HT1080 (cell line): Measurements from ENCODE around the gene CCIN. TPM values are rescaled to one million over a fixed set of nuclear protein-coding genes. Genes with fewer than 3 reads are reported as not detected.

Source experiments
- DNase-seq: peaks from one replicate; pipeline ENCODE4 v3.0.0-alpha.2; 2015; ENCODE audit warnings: low read depth
- total RNA-seq: library from RNA; depleted of rRNA; stranded (reverse); fragments of >200 nt; shearing (Covaris generic); gene quantifications from 2 replicates; pipeline ENCODE4 v1.2.3, GENCODE V29; 2014

Gene CCIN
- total RNA-seq, 1 experiment from 2014 or later = not detected

DNA sequence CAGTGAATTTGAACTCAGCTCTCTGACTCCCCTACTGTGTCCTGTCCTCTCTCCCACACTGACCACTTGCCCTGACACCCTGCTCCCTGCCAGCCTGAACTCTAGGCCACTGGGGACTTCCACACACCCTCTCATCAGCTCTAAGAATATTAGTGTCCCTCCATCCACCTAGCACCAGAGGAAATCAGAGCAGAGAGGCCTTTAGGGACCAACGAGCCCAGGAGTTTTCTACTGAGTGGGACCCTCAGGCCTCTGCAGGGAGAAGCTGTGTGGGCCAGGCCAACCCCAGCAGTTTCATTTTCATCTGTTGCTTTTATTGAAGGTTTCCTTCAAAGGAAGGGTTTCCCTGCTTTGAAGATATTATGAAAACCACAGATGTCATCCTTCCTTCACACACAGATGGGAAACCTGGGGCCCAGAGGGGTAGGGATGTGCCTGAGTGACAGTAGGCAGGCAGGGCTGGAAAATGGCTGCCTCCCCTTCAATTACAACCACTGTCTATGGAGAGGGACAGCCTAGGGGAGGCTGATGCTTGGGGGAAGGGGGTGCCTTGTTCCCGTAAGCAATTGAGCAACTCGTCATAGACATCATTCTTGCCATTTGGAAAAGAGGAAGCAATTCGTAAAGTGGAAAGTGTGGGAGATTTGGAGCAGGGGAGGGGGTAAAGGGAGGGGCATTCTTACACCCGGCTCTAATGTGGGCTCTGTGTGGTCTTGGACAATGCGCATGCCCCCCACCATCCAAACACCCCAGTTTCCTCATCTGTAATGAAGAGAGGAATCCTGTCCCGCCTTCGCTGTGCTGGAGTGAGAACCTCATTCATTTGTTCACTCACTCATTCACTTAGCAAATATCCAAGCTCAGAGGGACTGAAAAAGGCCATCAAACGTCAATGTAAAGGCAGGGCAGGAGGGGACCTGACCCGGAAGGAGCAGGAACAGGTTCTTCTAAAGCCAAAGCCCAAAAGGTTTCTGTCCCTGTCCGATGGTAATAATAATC is 28.8 kb upstream of the CCIN start:
- no peak for DNase-seq

DNA sequence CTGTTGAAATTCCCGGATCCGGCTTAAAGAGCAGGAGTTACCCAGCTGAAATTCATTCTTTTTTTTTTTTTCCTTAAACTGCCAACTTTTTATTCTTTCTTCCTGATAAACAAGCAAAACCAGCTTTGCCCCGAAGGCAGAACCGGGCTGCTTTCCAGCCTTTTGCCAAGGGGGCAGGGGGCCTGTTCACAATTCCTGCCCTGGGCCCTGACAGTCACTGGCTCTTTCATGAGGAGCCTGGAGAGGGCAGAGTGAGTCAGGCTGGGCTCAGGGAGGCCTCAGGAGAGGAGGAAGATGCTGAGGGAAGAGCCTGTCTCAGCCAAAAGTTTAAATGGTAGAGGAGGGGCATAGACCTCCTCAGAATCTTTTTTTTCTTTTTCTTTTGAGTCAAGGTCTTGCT is 27.9 kb upstream of the CCIN start:
- peak; percentile 36 for DNase-seq

DNA sequence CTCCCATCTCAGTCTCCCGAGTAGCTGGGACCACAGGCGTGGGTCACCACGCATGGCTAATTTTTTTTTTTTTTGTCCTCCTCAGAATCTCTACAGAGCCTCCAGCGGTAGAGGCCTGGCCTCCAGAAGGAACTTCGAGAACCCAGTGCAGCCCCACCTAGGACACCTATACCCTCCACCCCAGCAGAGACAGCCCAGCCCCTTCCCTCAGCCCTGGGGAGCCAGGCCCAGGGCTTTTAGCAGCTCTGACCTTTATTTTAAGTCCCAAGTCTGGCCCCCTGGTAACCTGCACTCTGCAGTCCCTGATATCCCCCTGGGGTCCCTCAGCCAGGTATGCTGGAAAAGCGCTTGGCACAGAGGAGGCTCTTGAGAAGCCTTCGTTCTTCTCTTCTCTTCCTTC is 27.4 kb upstream of the CCIN start:
- no peak for DNase-seq

DNA sequence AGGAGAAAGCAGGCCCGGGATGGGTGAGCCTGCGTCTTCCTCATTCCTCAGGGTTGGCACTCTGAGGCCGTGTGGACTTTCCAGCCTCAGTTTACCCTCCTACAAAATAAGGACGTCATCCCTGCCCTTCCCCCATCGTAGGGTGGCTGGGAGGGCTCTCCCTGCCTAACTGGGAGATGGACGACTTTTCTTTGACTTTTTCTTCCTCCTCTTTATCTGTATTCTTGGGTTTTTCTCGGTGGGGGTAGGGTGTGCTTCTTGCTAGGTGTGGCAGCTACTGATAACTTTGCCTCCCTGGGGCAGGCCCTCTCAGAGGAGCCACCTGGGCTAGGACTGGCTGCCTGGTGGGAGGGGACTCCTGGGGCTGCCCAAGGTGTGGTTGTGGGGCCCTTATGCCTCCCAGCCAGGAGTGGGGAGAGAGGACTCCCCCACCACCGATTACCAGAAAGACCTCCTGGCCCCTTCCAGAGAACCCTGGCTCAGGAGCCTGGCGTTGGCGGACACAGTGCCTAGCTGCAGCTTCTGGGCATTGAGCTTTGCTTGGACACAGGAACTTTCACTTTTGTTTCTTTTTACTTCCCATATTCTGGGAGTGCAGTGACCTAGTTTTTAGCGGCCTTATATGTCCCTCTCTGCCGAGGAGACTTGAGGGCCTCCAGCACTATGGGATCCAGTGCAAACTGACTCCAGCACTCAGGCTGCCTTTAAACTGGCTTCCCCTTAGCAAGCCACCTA is 26.5 kb upstream of the CCIN start:
- DNase-seq = no peak

DNA sequence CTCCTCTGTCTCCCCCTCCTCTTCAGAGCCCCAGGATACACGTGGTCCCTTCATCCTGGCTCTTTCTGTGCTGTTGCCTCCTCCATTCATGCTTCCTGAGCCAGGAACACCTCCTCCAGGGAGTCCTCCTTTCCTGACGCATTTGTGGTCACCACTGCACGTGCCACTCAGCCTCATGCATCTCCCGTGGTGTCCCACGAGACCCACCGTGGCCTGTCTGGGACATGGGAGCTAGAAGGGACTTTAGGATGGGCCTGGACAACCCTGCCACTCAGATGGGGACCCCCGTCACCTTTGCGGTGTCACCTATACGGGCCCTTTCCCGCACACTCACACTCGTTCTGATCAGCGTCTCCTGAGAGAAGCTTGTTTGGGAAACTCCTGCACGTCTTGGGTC is 25.9 kb upstream of the CCIN start:
- no peak for DNase-seq

DNA sequence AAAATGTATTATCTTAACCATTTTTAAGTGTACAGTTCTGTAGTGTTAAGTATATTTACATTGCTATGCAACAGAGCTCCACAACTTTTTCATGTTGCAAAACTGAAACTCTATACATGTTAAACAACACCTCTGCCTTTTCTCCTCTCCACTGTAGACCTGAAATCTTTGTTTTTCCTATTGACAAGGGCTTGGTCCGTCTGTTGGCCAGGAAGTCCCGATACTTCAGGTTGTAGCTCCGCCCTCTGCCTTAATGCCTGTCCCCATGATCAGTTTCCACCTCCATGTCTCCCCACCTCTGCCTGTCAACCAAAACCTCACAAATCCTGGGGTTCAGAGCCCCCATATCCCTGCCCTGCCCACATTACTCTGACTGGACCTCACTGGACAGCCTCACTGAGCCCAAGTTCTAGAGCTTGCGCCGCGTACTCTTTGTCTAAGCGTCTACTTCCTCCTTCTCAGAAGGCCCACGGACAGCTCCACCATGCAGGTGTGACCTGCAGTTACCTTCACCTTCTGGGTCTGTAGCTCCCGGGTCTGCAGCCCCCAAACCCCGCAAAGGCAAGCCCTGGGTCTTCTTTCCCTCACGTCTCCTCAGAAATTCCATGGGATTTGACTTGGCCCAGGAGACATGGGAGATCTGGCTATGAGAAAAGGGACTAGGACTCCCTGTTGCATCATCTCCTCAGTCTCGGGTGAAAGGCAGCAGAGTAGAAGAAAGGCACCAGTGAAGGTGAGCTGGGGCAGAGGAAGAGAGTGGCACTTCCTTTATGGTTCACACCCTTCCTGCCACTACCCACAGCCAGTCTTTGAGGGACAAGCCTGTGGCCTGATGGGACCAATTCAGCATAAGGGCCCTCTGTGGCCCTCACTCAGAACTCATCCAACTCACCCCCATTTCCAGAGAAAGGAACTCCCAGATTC is 24.6 kb upstream of the CCIN start:
- DNase-seq = no peak

DNA sequence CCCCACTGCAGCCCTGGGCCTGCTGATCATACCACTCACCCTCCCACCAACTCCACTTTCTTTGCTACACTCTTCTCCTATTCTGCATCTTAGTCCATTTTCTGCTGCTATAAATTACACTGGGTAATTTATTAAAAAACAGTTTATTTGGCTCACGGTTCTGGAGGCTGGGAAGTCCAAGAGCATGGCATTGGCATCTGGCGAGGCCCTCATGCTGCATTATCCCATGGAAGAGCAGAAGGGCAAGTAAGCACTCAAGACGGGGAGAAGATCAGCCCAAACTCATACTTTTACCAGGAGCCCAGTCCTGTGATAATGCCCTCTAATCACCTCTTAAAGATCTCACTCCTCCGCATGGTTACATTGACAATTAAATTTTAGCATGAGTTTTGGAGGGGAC is 23.2 kb upstream of the CCIN start:
- DNase-seq = no peak

DNA sequence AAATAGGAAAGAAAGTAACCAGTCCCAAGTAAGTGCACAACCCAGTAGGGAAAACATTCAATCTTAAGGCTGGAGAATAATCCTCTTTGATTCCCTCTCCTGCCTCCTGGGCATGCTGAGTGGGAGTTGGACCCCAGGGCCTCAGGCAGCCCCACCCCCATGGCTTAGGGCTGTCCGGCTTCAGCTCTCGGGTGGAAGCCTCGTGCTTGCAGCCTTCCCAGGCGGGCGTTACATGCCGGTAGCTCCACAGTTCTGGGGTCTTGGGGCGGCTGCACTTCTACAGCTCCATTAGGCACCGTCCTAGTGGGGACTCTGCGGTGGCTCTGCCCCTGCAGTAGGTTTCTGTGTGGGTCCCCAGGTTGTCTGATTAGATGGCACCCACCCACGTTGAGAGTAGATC is 22.5 kb upstream of the CCIN start:
- no peak for DNase-seq

DNA sequence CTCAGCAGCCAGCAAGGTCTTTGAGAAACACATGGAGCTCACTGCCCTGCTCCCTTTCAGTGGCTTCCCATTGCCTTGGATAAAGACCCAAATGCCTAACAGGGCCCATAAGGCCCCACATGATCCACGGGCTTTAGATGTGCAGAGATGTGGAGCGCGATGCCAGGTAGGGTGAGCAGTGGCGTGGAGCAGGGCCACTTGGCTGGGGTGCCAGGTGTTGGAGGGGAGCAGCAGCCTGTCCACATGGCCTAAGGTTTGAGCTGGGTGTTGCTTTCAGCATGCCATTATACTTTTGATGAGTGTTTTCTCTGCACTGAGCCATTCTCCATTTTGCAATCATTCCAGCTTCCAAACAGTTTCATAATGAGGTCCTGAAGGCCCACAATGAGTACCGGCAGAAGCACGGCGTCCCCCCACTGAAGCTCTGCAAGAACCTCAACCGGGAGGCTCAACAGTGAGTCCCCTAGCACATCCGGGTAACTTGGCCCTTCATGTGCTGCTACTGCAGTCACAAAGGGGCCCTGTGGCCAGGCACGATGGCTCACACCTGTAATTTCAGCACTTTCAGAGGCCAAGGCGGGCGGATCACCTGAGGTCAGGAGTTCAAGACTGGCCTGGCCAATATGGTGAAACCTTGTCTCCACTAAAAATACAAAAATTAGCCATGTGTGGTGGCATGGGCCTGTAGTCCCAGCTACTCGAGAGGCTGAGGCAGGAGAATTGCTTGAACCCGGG is 21.6 kb upstream of the CCIN start:
- DNase-seq = no peak

DNA sequence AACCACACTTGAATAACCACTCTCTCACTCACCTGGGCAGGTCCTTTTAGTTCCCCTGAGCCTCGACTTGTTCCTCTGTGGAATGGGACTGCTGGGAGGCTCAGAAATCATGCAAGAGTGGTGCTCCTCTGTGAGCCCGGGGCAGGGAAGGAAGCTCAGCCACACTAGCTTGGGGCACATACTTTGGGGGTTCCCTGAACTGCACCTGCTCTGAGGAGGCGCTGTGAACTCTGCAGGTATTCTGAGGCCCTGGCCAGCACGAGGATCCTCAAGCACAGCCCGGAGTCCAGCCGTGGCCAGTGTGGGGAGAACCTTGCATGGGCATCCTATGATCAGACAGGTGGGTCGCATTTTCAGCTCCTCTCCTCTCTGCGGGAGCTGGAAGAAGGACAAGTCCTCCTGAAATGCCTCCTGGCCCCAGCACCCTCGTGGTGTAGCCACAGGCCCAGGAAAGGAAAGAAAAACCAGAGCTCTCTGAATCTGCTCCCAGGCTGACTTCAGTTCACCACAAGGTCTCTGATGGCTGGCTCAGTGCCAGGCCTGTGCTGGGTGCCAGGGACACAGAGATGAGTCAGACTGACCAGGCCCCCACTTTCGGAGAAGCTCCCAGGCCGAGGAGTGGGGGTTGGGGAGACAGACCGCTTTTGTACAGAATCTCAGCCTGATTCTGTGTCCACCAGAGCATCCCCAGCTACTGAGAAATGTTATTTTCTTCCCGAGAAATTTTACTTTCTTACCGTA is 20.7 kb upstream of the CCIN start:
- DNase-seq = peak; percentile 98

DNA sequence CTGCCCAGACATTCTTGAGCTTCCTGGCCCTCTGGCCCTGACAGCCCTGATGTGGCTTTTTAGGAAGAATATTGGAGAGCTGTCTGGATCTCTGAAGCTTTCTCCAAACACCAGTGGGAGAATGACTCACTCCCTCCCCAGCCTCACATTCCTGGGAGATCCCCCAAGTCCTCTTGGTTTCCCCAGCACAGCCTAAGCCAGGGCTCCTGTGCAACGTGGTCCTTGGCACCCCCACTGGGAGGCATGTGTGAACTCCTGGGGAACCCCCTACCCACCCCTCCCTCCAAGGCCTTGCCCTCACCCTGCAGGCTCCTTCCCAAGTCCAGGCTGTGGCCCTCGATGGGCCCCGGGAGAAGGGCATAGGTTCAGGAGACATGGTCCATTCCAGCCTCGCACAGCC is 20.0 kb upstream of the CCIN start:
- DNase-seq = peak; percentile 64

DNA sequence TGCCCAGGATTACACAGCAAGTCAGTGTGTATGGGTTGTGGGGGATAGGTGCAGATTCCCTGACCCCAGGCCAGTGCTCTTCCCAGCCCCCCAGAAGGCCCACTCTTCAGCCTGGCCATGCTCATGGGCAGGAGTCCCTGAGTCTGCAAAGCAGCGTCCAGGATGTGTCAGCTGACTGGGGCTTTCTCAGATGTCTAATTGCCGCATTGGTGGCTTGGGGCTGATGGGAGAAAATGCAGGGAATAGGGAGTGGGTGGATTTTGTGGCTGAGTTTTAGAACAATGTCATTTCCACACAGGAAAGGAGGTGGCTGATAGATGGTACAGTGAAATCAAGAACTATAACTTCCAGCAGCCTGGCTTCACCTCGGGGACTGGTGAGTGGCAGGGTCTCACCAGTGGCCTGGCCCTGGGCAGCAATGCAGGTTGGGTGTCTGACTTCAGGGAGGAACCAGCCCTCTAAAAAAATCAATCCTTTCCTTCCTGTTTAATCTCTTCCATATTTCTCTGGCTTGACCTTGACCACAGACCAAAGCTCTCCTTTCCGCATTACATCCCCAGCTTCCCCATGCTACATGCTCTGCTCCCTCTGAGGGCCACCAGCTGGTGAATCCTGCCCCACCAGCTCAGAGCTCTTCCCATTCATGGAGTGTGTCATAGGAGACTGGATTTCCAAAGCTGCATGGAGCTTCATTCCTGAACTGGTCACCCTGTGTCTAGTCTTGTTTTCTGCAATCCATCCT is 18.4 kb upstream of the CCIN start:
- peak; percentile 39 for DNase-seq

DNA sequence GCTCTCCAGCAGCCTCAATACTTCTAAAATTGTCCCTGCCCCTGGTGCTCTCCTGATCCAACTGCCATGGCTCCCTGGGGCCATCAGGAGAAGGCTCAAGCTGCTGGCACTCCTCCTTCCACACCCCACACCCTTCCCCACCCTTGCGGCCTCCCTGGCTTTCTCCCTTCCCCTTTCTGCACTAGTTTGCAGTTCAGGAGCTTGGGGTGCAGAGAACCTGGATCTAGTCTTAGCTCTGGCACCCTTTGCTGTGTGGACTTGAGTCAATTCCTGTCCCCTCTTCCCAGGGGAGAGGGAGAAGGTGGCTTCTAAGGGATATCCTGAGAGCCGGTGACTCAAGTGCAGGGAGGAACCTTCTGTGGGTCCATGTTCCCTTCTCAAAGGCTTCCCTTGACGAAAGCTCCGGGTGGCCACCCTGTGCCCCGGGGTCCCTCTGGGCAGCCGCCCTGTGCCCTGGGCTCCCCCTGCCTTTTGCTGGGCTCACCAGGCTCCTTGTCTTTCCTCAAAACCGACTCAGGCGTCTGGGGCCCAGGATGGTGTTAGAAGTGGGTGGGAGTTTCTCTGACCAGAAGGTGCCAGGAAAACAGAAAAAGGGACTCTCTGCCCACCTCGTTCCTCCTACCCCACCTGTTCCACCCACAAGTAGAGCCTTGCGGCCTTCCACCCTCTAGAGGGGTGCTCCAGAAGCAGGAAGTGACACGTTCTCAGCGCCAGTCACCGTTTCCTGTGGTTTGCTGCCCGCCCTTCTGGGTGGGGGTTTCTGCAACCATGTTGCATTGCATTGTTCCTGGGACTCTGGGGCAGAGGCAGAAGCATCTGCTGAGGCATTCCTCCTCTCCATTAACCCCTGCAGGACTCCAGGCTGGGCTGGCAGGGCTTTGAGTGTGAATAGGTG is 17.6 kb upstream of the CCIN start:
- peak; percentile 97 for DNase-seq

DNA sequence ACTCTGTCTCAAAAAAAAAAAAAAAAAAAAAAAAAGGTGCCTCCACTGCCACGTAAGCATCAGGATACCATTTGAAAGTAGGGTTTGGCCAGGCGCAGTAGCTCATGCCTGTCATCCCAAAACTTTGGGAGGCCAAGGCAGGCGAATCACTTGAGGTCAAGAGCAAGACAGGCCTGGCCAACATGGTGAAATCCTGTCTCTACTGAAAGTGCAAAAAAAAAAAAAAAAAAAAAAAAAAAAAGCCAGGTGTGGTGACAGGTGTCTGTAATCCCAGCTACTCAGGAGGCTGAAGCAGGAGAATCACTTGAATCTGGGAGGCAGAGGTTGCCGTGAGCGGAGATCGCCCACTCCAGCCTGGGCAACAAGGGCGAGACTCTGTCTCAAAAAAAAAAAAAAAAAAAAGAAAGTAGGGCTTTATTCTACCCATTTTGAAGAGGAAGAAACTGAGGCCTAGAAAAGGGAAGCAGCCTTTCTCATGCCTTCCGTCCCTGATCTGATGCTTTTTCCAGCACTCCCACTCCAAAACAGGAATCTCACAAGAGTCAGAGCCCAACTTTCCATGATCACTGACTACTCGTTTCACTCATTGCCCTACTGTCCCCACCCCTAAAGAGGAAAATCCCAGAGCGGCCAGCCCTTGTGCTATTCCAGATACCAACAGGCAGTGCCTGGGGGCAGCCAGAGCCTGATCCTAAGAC is 16.3 kb upstream of the CCIN start:
- DNase-seq = no peak

DNA sequence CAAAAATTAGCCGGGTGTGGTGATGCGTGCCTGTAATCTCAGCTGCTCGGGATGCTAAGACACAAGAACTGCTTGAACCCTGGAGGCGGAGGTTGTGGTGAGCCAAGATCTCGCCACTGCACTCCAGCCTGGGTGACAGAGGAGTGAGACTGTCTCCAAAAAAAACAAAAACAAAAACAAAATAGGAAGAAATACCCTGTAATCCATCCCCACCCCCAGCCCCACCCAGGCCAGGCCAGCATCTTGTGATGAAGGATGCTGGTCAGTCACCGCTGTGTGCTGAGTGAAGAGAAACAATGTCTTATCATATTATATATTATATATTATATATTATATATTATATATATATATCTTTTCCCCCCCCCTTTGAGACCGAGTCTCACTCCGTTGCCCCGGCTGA is 15.4 kb upstream of the CCIN start:
- no peak for DNase-seq

DNA sequence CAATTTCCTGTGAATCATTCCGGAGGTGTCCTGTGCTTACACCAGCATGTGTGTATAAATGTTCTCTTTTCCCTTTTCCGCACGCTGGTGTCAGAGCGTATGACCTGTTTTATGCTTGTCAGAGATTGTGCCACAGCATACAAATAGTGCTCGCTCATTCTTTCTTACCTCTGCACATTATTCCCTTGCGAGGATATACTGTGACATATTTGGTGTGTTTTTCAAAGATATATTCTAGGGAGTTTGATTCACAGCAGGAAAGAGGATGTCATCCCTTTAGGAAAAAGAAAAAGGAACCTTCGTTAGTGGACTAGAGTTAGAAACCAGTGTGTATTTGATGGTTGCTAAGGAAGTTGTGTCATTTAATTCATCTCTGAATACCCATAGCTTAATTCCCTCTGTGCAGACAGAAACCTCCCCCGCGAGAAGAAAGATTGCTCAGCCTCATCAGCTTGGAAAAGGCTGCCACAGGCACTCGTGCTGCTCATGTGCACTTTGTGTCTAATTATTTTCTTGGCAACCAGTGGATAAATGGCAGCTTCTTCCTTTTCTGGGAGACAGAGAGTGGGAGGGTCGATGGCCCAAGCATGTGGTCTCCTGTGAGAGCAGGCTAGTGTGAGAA is 14.7 kb upstream of the CCIN start:
- DNase-seq = peak; percentile 73

DNA sequence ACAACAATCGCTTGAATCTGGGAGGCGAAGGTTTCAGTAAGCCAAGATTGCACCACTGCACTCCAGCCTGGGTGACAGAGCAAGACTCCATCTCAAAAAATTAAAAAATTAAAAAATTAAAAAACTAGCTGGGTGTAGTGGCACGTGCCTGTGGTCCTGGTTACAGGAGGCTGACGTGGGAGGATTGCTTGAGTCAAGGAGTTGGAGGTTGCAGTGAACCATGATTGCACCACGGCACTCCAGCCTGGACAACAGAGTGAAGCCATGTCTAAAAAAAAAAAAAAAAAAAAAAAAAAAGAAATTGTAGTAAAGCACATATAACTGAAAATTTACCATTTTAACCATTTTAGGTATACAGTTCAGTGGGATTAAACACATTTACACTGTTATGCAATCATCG is 13.1 kb upstream of the CCIN start:
- no peak for DNase-seq
